VCaP (cell line): ENCODE results near the gene CKLF.

Experiments used
- H3K27ac ChIP-seq: fragments of 450-650 bp; 2 replicates; pipeline ENCODE4 v1.5.1; 2017
- TF ChIP-seq, protein P1 (sequence below): fragments of 450-650 bp; conservative IDR thresholded peaks from 2 replicates; pipeline ENCODE4 v1.5.1; 2017; ENCODE audit warnings: mild to moderate bottlenecking, moderate library complexity

Gene CKLF

DNA sequence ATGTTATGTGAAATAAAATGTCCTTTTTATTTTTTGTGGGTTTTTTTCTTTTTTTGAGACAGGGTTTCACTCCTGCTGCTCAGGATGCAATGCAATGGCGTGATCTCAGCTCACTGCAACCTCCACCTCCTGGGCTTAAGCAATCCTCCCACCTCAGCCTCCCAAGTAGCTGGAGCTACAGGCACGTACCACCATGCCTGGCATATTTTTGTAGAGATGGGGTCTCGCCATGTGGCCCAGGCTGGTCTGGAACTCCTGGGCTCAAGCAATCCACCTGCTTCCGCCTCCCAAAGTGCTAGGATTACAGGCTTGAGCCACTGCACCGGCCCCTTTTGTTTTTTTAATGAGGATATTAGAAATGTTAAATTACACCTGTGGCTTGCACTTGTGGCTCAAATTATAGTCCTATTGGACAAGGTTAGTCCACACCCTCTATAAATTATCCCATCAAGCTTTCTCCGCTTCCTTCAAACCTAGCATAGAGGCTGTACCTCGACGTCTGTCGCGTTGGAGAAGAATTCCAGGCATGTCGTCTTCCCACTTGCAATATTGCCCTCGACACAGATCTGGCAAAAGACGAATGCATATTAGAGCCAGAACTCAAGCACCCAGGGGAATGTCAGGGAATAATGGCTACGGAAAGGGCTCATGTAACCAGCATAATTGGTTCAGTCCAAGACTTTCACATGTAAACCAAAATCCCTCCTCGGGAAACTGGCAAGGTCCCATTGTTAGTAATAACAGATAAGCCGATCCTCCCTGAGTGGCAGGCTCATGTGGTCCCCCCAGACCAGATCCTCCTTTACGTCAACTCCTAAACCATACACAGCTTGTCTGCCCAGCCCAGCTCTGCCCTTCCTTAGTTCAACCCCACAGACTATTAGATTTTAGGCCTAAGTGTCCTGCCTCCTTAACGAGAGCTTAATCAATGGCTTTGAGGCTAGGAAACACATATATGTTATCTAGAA, 10.7 kb upstream of the CKLF start:
- H3K27ac ChIP-seq = no peak overlapping the region

GRCh38 chr16:66542396-66542795, 10.0 kb upstream of the CKLF start:
- TF ChIP-seq, protein P1, sequence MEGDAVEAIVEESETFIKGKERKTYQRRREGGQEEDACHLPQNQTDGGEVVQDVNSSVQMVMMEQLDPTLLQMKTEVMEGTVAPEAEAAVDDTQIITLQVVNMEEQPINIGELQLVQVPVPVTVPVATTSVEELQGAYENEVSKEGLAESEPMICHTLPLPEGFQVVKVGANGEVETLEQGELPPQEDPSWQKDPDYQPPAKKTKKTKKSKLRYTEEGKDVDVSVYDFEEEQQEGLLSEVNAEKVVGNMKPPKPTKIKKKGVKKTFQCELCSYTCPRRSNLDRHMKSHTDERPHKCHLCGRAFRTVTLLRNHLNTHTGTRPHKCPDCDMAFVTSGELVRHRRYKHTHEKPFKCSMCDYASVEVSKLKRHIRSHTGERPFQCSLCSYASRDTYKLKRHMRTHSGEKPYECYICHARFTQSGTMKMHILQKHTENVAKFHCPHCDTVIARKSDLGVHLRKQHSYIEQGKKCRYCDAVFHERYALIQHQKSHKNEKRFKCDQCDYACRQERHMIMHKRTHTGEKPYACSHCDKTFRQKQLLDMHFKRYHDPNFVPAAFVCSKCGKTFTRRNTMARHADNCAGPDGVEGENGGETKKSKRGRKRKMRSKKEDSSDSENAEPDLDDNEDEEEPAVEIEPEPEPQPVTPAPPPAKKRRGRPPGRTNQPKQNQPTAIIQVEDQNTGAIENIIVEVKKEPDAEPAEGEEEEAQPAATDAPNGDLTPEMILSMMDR = no peak
- no peak overlapping the region for H3K27ac ChIP-seq

More for the DNA sequence above, 10.7 kb upstream of the CKLF start:
- TF ChIP-seq, protein P1 = no peak

DNA sequence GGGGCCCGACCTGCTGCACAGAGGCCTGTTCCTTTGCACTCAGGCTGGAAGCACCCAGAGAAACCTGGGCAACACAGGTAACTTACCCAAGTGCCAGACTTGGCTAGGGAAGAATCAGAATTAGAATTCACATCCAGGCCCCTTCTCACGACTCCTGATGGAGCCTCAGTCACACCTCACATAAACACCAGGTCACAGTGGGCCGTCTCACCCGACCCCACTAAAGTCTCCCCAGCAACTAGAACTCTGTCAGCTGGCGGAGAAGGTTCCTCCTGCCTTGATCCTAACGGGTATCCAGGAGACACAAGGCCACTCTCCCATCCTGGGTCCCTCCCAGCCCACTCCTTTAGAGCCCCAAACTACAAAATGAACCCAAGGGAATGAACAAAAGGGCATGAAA, 8.8 kb upstream of the CKLF start:
- no peak overlapping the region for H3K27ac ChIP-seq

DNA sequence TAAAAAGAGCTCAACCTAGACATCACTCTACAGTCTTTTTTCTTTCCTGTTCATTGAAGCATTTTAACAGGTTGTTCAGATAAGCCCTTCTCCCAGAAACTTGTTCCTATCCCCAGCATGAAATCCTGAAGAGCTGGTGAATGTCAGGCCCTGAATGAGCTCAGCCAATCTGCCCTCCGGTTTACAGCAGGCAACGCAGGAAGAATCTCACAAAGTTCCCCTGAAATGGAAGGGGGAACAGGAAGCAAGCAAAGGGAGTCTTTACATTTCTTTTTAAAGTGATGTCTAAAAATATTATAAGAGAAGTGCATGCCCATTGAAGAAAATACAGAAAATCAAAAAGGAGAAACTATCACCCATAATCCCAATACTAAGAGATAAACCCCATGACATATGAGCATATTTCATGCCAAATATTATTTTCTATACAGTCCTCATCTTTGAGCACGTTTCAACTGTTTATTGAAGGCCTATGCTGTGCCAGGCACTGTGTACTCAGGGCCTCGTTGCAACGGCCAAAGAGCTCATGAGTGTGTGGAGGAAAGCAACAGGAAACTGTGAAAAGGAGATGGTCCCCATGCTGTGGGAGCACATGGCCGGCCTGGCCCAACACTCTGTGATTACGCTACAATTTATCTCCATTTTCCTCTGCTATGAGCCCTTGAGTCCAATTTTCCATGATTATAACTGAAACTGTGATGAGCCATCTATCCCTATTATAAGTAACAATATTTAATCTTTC, 8.2 kb upstream of the CKLF start:
- TF ChIP-seq, protein P1 = no peak
- H3K27ac ChIP-seq = peak overlapping the region; percentile 41

More for the DNA sequence above, 8.8 kb upstream of the CKLF start:
- TF ChIP-seq, protein P1 = no peak

GRCh38 chr16:66547101-66547989, 5.0 kb upstream of the CKLF start:
- peak overlapping the region; percentile 11; the same call in 1 of the 2 replicates for H3K27ac ChIP-seq
- TF ChIP-seq, protein P1 = no peak

- TF ChIP-seq, protein P1 = no peak
- peak overlapping the region; percentile 85; the same call in 1 of the 2 replicates for H3K27ac ChIP-seq
Observed at GRCh38 chr16:66548068-66548467, 4.3 kb upstream of the CKLF start.
